ENCODE results near the gene THBS3. TPM values are rescaled to one million over a fixed set of nuclear protein-coding genes. Genes with fewer than 3 reads are reported as not detected.

THBS3 gene
- total and polyA plus RNA-seq, 2 donors (not counting 1 experiment from before 2014, with no cell fraction given) = 36.8 to 39.6 TPM

Other genes starting within 250 kb of the THBS3 start
- 19.3 and 28.1 TPM in 2 replicates for gene PYGO2, start 246.1 kb downstream of the THBS3 start, total RNA-seq
- 15.3 and 17.4 TPM in 2 replicates for gene PYGO2, start 246.1 kb downstream of the THBS3 start, polyA plus RNA-seq
- gene SHC1, start 237.2 kb downstream of the THBS3 start, total RNA-seq = 220 and 245 TPM in 2 replicates
- 277 and 289 TPM in 2 replicates for gene SHC1, start 237.2 kb downstream of the THBS3 start, polyA plus RNA-seq
- 23.9 and 40.3 TPM in 2 replicates for gene CKS1B, start 233.2 kb downstream of the THBS3 start, total RNA-seq
- 55.4 and 176 TPM in 2 replicates for gene CKS1B, start 233.2 kb downstream of the THBS3 start, polyA plus RNA-seq
- 20.5 and 24.9 TPM in 2 replicates for gene FLAD1, start 224.6 kb downstream of the THBS3 start, total RNA-seq
- 11.8 and 20.1 TPM in 2 replicates for gene FLAD1, start 224.6 kb downstream of the THBS3 start, polyA plus RNA-seq
- 0.26 TPM in 1 of 2 replicates, not detected in the other for gene LENEP, start 214.3 kb downstream of the THBS3 start, total RNA-seq
- gene LENEP, start 214.3 kb downstream of the THBS3 start, polyA plus RNA-seq = not detected in 2 replicates
- gene ZBTB7B, start 205.1 kb downstream of the THBS3 start, total RNA-seq = 12.3 and 19.3 TPM in 2 replicates
- 6.2 and 7.0 TPM in 2 replicates for gene ZBTB7B, start 205.1 kb downstream of the THBS3 start, polyA plus RNA-seq
- under 0.01 and 0.17 TPM in 2 replicates for gene DCST2, start 174.1 kb downstream of the THBS3 start, total RNA-seq
- 0.06 and 0.10 TPM in 2 replicates for gene DCST2, start 174.1 kb downstream of the THBS3 start, polyA plus RNA-seq
- gene DCST1, start 174.1 kb downstream of the THBS3 start, total RNA-seq = not detected in 2 replicates
- not detected in 2 replicates for gene DCST1, start 174.1 kb downstream of the THBS3 start, polyA plus RNA-seq
- gene ADAM15, start 156.6 kb downstream of the THBS3 start, total RNA-seq = 49.1 and 58.5 TPM in 2 replicates
- gene ADAM15, start 156.6 kb downstream of the THBS3 start, polyA plus RNA-seq = 19.5 and 28.9 TPM in 2 replicates
- gene EFNA4, start 144.2 kb downstream of the THBS3 start, total RNA-seq = 2.8 and 3.8 TPM in 2 replicates
- 2.6 and 4.3 TPM in 2 replicates for gene EFNA4, start 144.2 kb downstream of the THBS3 start, polyA plus RNA-seq
- 0.33 and 0.51 TPM in 2 replicates for gene EFNA3, start 129.1 kb downstream of the THBS3 start, total RNA-seq
- gene EFNA3, start 129.1 kb downstream of the THBS3 start, polyA plus RNA-seq = 0.16 and 0.30 TPM in 2 replicates
- gene EFNA1, start 80.0 kb downstream of the THBS3 start, total RNA-seq = 0.26 TPM in 1 of 2 replicates, not detected in the other
- gene EFNA1, start 80.0 kb downstream of the THBS3 start, polyA plus RNA-seq = 0.06 and 0.07 TPM in 2 replicates
- 35.4 and 61.1 TPM in 2 replicates for gene SLC50A1, start 72.0 kb downstream of the THBS3 start, total RNA-seq
- 29.4 and 36.0 TPM in 2 replicates for gene SLC50A1, start 72.0 kb downstream of the THBS3 start, polyA plus RNA-seq
- 27.7 and 40.5 TPM in 2 replicates for gene DPM3, start 67.4 kb downstream of the THBS3 start, total RNA-seq
- 31.9 and 35.4 TPM in 2 replicates for gene DPM3, start 67.4 kb downstream of the THBS3 start, polyA plus RNA-seq
- gene KRTCAP2, start 34.6 kb downstream of the THBS3 start, total RNA-seq = 122 and 125 TPM in 2 replicates
- 123 and 134 TPM in 2 replicates for gene KRTCAP2, start 34.6 kb downstream of the THBS3 start, polyA plus RNA-seq
- 3.1 and 4.0 TPM in 2 replicates for gene TRIM46, start 34.0 kb downstream of the THBS3 start, total RNA-seq
- 1.9 and 2.2 TPM in 2 replicates for gene TRIM46, start 34.0 kb downstream of the THBS3 start, polyA plus RNA-seq
- gene MTX1, start 798 bp upstream of the THBS3 start, total RNA-seq = 36.7 and 46.6 TPM in 2 replicates
- 42.2 and 52.4 TPM in 2 replicates for gene MTX1, start 798 bp upstream of the THBS3 start, polyA plus RNA-seq
- gene ENTREP3, start 47.6 kb upstream of the THBS3 start, total RNA-seq = 5.4 and 12.9 TPM in 2 replicates
- gene ENTREP3, start 47.6 kb upstream of the THBS3 start, polyA plus RNA-seq = 8.5 and 14.3 TPM in 2 replicates
- 25.2 and 33.2 TPM in 2 replicates for gene SCAMP3, start 54.5 kb upstream of the THBS3 start, total RNA-seq
- gene SCAMP3, start 54.5 kb upstream of the THBS3 start, polyA plus RNA-seq = 106 and 151 TPM in 2 replicates
- 21.3 and 26.8 TPM in 2 replicates for gene CLK2, start 65.6 kb upstream of the THBS3 start, total RNA-seq
- 34.0 and 40.9 TPM in 2 replicates for gene CLK2, start 65.6 kb upstream of the THBS3 start, polyA plus RNA-seq
- 0.99 and 1.0 TPM in 2 replicates for gene HCN3, start 69.6 kb upstream of the THBS3 start, total RNA-seq
- 0.79 and 0.86 TPM in 2 replicates for gene HCN3, start 69.6 kb upstream of the THBS3 start, polyA plus RNA-seq
- not detected in 2 replicates for gene PKLR, start 93.5 kb upstream of the THBS3 start, total RNA-seq
- gene PKLR, start 93.5 kb upstream of the THBS3 start, polyA plus RNA-seq = not detected in 2 replicates
- 279 and 840 TPM in 2 replicates for gene FDPS, start 101.0 kb upstream of the THBS3 start, total RNA-seq
- gene FDPS, start 101.0 kb upstream of the THBS3 start, polyA plus RNA-seq = 399 TPM in 2 replicates
- gene RUSC1, start 113.0 kb upstream of the THBS3 start, total RNA-seq = 9.8 and 12.6 TPM in 2 replicates
- 16.4 and 22.8 TPM in 2 replicates for gene RUSC1, start 113.0 kb upstream of the THBS3 start, polyA plus RNA-seq

Data from fibroblast of lung (primary cell).